Activated CD4-positive, alpha-beta T cell treated with anti-CD3 and anti-CD28 coated beads, Interleukin-2, amount 10 ng/mL, durations not matched to agents 7 days and 5 days (primary cell): ENCODE data around the gene MTCH2. TPM values are rescaled to one million over a fixed set of nuclear protein-coding genes. Genes with fewer than 3 reads are reported as not detected.
"Not testable (repeated sequence)": the region's sequence is repeated elsewhere in the genome, so short reads cannot be mapped to it uniquely, and the experiment has no call there.

Experiments
- CTCF ChIA-PET: fragments of 350-600 bp; sonication (Branson Sonifier 250); formaldehyde crosslinking; loops from one replicate; lab custom pipeline; 2021; ENCODE audit warnings: antibody characterized with exemption; lab: Charles Lee
- POLR2A ChIA-PET: fragments of 350-600 bp; sonication (Branson Sonifier 250); formaldehyde crosslinking; loops from one replicate; lab custom pipeline; 2021; ENCODE audit warnings: antibody characterized with exemption; lab: Charles Lee
- DNase-seq: peaks from one replicate; pipeline ENCODE4 v3.0.0-alpha.2; 2020
- H3K27ac Mint-ChIP-seq: one replicate; pipeline ENCODE4 v1.8.0; 2021; ENCODE audit warnings: mild to moderate bottlenecking, moderate library complexity, mixed read lengths
- H3K27me3 Mint-ChIP-seq: one replicate; pipeline ENCODE4 v1.8.0; 2021; ENCODE audit warnings: mixed read lengths
- H3K36me3 Mint-ChIP-seq: one replicate; pipeline ENCODE4 v1.8.0; 2021; ENCODE audit warnings: low read depth, mixed read lengths
- H3K4me1 Mint-ChIP-seq: one replicate; pipeline ENCODE4 v1.8.0; 2021; ENCODE audit warnings: mixed read lengths
- H3K4me3 Mint-ChIP-seq: one replicate; pipeline ENCODE4 v1.8.0; 2021; ENCODE audit warnings: mild to moderate bottlenecking, moderate library complexity, mixed read lengths
- H3K9me3 Mint-ChIP-seq: one replicate; pipeline ENCODE4 v1.8.0; 2021; ENCODE audit warnings: mixed read lengths
- total RNA-seq, 2 experiments: library from RNA; stranded (reverse); gene quantifications; one replicate each; pipeline ENCODE4 v1.2.3, GENCODE V29; 2021

Gene MTCH2
- total RNA-seq, 2 experiments from 2014 or later: 76.6 to 89.4 TPM

- H3K27ac Mint-ChIP-seq, H3K4me1 Mint-ChIP-seq, DNase-seq, POLR2A ChIA-PET, H3K9me3 Mint-ChIP-seq, H3K36me3 Mint-ChIP-seq, H3K4me3 Mint-ChIP-seq, H3K27me3 Mint-ChIP-seq: not testable (repeated sequence)
- CTCF ChIA-PET: interaction anchor here (1.2 kb wide), 1 partner anchor 13 kb away, joined by 3 read pairs; no protein-coding TSS in a partner anchor
Measured at GRCh38 chr11:47664936-47665335, 22.6 kb upstream of the MTCH2 start.

GRCh38 chr11:47661245-47661644 lies 18.9 kb upstream of the MTCH2 start:
- Mint-ChIP-seq H3K4me1 (peaks cover 4% of the 10 kb centered on the region), H3K27me3 (no peaks in the 10 kb centered on the region), H3K27ac (no peak overlapping the region), H3K9me3 (no peaks in the 10 kb centered on the region), H3K36me3 (no peaks in the 10 kb centered on the region), H3K4me3 (no peak overlapping the region)
- CTCF ChIA-PET: no interaction called here
- POLR2A ChIA-PET: no interaction called here
- DNase-seq: no peak

DNA sequence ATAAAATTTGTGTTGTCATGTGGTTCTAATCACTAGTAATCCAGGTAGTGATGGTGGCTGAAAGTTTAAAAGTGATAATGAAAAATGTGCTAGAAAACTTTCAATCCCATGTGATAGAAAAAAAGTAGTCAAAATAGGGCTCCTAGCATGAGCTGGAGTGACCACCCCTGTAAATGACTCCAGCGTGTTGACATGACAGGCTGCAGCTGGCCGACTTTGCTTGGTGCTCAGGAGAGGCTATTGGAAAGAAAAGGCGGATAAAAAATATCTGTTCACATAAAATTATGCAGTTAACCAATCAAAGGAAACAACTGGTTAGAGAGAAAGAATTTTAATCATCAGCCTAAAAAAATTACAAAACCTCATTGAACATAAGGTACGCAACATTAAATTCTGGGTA lies 16.9 kb upstream of the MTCH2 start:
- Mint-ChIP-seq H3K27me3 (peaks cover 4% of the 10 kb centered on the region), H3K27ac (no peak overlapping the region), H3K4me1 (peaks cover 4% of the 10 kb centered on the region), H3K9me3 (no peaks in the 10 kb centered on the region), H3K36me3 (no peaks in the 10 kb centered on the region), H3K4me3 (no peak overlapping the region)
- ChIA-PET POLR2A (no interaction called here), CTCF (interaction anchor here (1.2 kb wide), 1 partner anchor 11 kb away, joined by 3 read pairs; no protein-coding TSS in a partner anchor)
- no peak for DNase-seq

GRCh38 chr11:47656260-47656885 lies 14.0 kb upstream of the MTCH2 start:
- no peak overlapping the region for H3K4me3 Mint-ChIP-seq
- H3K36me3 Mint-ChIP-seq: no peaks in the 10 kb centered on the region
- POLR2A ChIA-PET: interaction anchor here (0.7 kb wide), 1 partner anchor 39 kb away, joined by 4 read pairs; no protein-coding TSS in a partner anchor
- peaks cover 4% of the 10 kb centered on the region for H3K27me3 Mint-ChIP-seq
- peaks cover 11% of the 10 kb centered on the region for H3K9me3 Mint-ChIP-seq
- H3K4me1 Mint-ChIP-seq: no peaks in the 10 kb centered on the region
- no peak for DNase-seq
- CTCF ChIA-PET: interaction anchor here (0.6 to 0.9 kb wide), 2 partner anchors 18 to 939 kb away, joined by 3 read pairs; no protein-coding TSS in a partner anchor
- H3K27ac Mint-ChIP-seq: no peak overlapping the region

- peaks cover 4% of the 10 kb centered on the region for H3K27me3 Mint-ChIP-seq
- H3K4me3 Mint-ChIP-seq: no peak overlapping the region
- no peaks in the 10 kb centered on the region for H3K4me1 Mint-ChIP-seq
- ChIA-PET CTCF (interaction anchor here (1.0 to 1.8 kb wide), 3 partner anchors 13 to 26 kb away, joined by 3 read pairs; no protein-coding TSS in a partner anchor), POLR2A (no interaction called here)
- H3K36me3 Mint-ChIP-seq: no peaks in the 10 kb centered on the region
- H3K9me3 Mint-ChIP-seq: peaks cover 11% of the 10 kb centered on the region
- H3K27ac Mint-ChIP-seq: no peak overlapping the region
- no peak for DNase-seq
Measured at GRCh38 chr11:47651818-47652469, 9.6 kb upstream of the MTCH2 start.

DNA sequence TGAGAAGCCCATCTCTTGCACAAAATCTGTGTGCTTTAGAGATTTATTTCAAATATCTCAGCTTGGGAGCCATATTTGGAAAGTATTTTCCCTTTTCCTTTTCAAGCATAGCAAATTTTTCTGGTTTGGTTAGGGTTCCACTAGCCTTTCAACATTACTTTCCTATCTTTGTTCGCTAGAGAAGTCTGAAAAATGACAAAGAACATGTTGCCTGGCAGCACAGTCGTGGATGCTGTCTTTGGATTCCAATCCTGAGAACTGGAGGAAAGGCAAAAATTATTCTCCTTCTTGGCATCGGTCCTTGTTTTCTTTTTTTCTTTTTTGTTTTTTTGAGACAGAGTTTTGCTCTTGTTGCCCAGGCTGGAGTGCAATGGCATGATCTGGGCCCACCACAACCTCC lies 6.9 kb upstream of the MTCH2 start:
- peaks cover 11% of the 10 kb centered on the region for H3K9me3 Mint-ChIP-seq
- no peak overlapping the region for H3K27ac Mint-ChIP-seq
- H3K4me1 Mint-ChIP-seq: peaks cover 3% of the 10 kb centered on the region
- no peak for DNase-seq
- ChIA-PET CTCF (interaction anchor here (1.1 kb wide), 1 partner anchor 10 kb away, joined by 3 read pairs; no protein-coding TSS in a partner anchor), POLR2A (no interaction called here)
- H3K36me3 Mint-ChIP-seq: no peaks in the 10 kb centered on the region
- H3K27me3 Mint-ChIP-seq: no peaks in the 10 kb centered on the region
- no peak overlapping the region for H3K4me3 Mint-ChIP-seq

GRCh38 chr11:47646019-47646418 lies 3.7 kb upstream of the MTCH2 start:
- ChIA-PET POLR2A (no interaction called here), CTCF (no interaction called here)
- peaks cover 7% of the 10 kb centered on the region for H3K36me3 Mint-ChIP-seq
- H3K27me3 Mint-ChIP-seq: no peaks in the 10 kb centered on the region
- H3K9me3 Mint-ChIP-seq: no peaks in the 10 kb centered on the region
- H3K4me3 Mint-ChIP-seq: no peak overlapping the region
- DNase-seq: no peak
- H3K4me1 Mint-ChIP-seq: peaks cover 18% of the 10 kb centered on the region
- H3K27ac Mint-ChIP-seq: no peak overlapping the region

- Mint-ChIP-seq H3K9me3 (no peaks in the 10 kb centered on the region), H3K27me3 (no peaks in the 10 kb centered on the region), H3K4me3 (no peak overlapping the region), H3K36me3 (peaks cover 7% of the 10 kb centered on the region), H3K27ac (no peak overlapping the region), H3K4me1 (peaks cover 24% of the 10 kb centered on the region)
- no peak for DNase-seq
- ChIA-PET POLR2A (interaction anchor here (0.8 kb wide), 1 partner anchor 70 kb away, joined by 3 read pairs; the partner anchor contains the start of gene AGBL2), CTCF (interaction anchor here (0.6 kb wide), 1 partner anchor 59 kb away, joined by 3 read pairs; no protein-coding TSS in a partner anchor)
Measured at GRCh38 chr11:47645500-47645899, 3.1 kb upstream of the MTCH2 start.

DNA sequence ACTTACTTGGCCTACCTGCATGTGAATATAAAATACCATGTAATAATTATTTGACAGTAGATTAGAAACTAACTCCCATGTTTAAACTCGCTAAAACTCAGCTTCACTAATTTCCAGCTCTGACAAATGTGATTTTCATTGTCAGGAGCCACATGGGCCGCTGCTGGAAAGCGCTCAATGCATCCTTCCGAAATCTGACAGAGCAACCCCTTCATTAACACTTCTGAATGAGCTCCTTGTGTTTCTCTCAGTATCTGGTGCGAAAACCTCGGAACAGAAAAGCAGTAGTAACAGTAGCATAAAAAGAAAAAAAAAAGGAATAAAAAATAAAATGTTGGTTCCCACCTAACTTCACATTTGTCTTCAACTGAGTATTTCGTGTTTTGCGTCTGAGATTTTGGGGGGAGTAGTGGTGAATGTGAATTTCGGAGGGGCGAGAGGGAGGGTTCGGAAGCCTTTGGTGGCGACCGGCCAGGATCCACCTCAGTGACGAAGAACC lies 710 bp downstream of the MTCH2 start:
- Mint-ChIP-seq H3K4me3 (peak overlapping the region; percentile 100), H3K36me3 (peaks cover 24% of the 10 kb centered on the region), H3K27me3 (no peaks in the 10 kb centered on the region), H3K4me1 (peaks cover 28% of the 10 kb centered on the region), H3K9me3 (no peaks in the 10 kb centered on the region), H3K27ac (peak overlapping the region; percentile 97)
- ChIA-PET CTCF (no interaction called here), POLR2A (interaction anchor here (0.6 kb wide), 1 partner anchor 16 kb away, joined by 3 read pairs; no protein-coding TSS in a partner anchor)
- no peak for DNase-seq

DNA sequence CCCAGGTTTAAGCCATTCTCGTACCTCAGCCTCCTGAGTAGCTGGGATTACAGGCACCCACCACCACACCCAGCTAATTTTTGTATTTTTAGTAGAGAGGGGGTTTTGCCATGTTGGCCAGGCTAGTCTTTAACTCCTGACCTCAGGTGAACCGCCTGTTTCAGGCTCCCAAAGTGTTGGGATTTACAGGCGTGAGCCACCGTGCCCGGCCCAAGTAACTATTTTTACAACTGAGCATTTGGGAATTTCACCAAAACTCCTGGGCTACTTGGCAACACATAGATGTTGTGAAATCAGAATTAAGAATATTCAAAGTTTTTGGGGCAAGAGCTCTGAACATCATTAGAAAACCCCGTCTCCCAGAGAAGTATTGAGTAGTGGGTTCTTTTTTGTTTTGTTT lies 1.9 kb downstream of the MTCH2 start:
- CTCF ChIA-PET, POLR2A ChIA-PET, H3K27ac Mint-ChIP-seq, H3K27me3 Mint-ChIP-seq, H3K9me3 Mint-ChIP-seq, DNase-seq: not testable (repeated sequence)
- peaks cover 27% of the 10 kb centered on the region for H3K4me1 Mint-ChIP-seq
- H3K36me3 Mint-ChIP-seq: peaks cover 28% of the 10 kb centered on the region
- H3K4me3 Mint-ChIP-seq: peak overlapping the region; percentile 100

GRCh38 chr11:47636331-47636730 lies 6.0 kb downstream of the MTCH2 start:
- H3K9me3 Mint-ChIP-seq, H3K27ac Mint-ChIP-seq, H3K27me3 Mint-ChIP-seq, POLR2A ChIA-PET, DNase-seq, H3K4me3 Mint-ChIP-seq: not testable (repeated sequence)
- CTCF ChIA-PET: interaction anchor here (0.6 to 1.9 kb wide), 4 partner anchors 11 to 216 kb away, joined by 3 to 6 read pairs (median 4); no protein-coding TSS in a partner anchor
- Mint-ChIP-seq H3K36me3 (peaks cover 56% of the 10 kb centered on the region), H3K4me1 (peaks cover 14% of the 10 kb centered on the region)

DNA sequence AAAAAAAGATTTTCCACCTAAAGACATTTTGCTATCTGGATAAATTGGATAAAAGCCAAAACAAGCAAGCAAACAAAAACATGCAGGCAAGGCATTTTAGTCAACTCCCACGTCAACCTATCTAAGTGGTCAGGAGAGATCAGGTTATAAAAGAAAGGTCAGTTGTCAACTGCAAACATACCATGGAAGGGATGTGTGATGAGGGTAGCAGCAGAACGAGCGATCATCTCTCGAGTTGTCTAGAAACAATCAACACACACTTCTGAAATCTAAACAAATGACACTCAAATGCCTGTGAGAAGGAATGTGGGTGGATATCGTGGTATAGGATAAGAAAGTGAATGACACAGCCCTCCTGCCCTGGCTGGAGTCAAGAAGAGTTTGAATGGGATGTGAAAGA lies 10.9 kb downstream of the MTCH2 start:
- POLR2A ChIA-PET: no interaction called here
- CTCF ChIA-PET: interaction anchor here (0.7 kb wide), 1 partner anchor 74 kb away, joined by 3 read pairs; no protein-coding TSS in a partner anchor
- no peaks in the 10 kb centered on the region for H3K9me3 Mint-ChIP-seq
- H3K36me3 Mint-ChIP-seq: peaks cover 62% of the 10 kb centered on the region
- no peak for DNase-seq
- H3K27me3 Mint-ChIP-seq: no peaks in the 10 kb centered on the region
- no peak overlapping the region for H3K4me3 Mint-ChIP-seq
- H3K27ac Mint-ChIP-seq: no peak overlapping the region
- no peaks in the 10 kb centered on the region for H3K4me1 Mint-ChIP-seq

GRCh38 chr11:47628026-47628425 lies 14.3 kb downstream of the MTCH2 start:
- Mint-ChIP-seq H3K27ac (no peak overlapping the region), H3K9me3 (no peaks in the 10 kb centered on the region), H3K4me1 (no peaks in the 10 kb centered on the region), H3K27me3 (no peaks in the 10 kb centered on the region), H3K36me3 (peaks cover 46% of the 10 kb centered on the region), H3K4me3 (no peak overlapping the region)
- ChIA-PET CTCF (interaction anchor here (0.6 to 1.4 kb wide), 4 partner anchors 11 to 174 kb away, joined by 3 to 4 read pairs (median 3); no protein-coding TSS in a partner anchor), POLR2A (no interaction called here)
- DNase-seq: no peak
